IMR-90 (cell line): ENCODE results near the gene UNK. TPM values are rescaled to one million over a fixed set of nuclear protein-coding genes. Genes with fewer than 3 reads are reported as not detected.

Source experiments
- ATAC-seq: fragments of 200-7000 bp; cut with Tn5 transposase; 2 replicates; pipeline ENCODE4 v1.9.1; 2020; ENCODE audit warnings: low read depth, mild to moderate bottlenecking, moderate library complexity
- BruUV-seq: library from RNA; stranded (reverse); fragments of 400-500 nt; replicated peaks from 2 replicates; lab custom pipeline; 2021; lab: Mats Ljungman, UMichigan
- CTCF ChIA-PET: fragments of 300-600 bp; formaldehyde crosslinking; extraction: SDS; loops from one replicate; lab custom pipeline; 2021; ENCODE audit warnings: antibody characterized with exemption; lab: Yijun Ruan, JAX
- POLR2A ChIA-PET: fragments of 300-600 bp; sonication (Branson Sonifier 250); formaldehyde crosslinking; loops from one replicate; lab custom pipeline; 2022; ENCODE audit warnings: antibody characterized with exemption; ENCODE audit not compliant: unreplicated experiment; lab: Charles Lee
- DNase-seq: peaks from one replicate; pipeline ENCODE4 v3.0.0; 2013
- H2AFZ ChIP-seq: replicated peaks from 2 replicates; pipeline ENCODE3; 2013; ENCODE audit warnings: low read length, mild to moderate bottlenecking; ENCODE audit not compliant: poor library complexity
- H2AK5ac ChIP-seq: 2 replicates; pipeline ENCODE4 v1.6.1; 2013; ENCODE audit warnings: low read depth, low read length, inconsistent platforms
- H2AK9ac ChIP-seq: replicated peaks from 2 replicates; pipeline ENCODE3; 2013; ENCODE audit warnings: mild to moderate bottlenecking, low read depth, low read length, moderate library complexity; ENCODE audit not compliant: poor library complexity
- H2BK120ac ChIP-seq: 2 replicates; pipeline ENCODE4 v1.6.1; 2013; ENCODE audit warnings: low read depth, low read length, inconsistent platforms
- H2BK15ac ChIP-seq: 3 replicates; pipeline ENCODE4 v1.6.1; 2013; ENCODE audit warnings: low read depth, low read length, inconsistent platforms
- H2BK20ac ChIP-seq: 2 replicates; pipeline ENCODE4 v1.6.1; 2013; ENCODE audit warnings: low read depth, mild to moderate bottlenecking, inconsistent platforms, low read length, moderate library complexity
- H2BK5ac ChIP-seq: 2 replicates; pipeline ENCODE4 v1.6.1; 2013; ENCODE audit warnings: mild to moderate bottlenecking, low read depth, low read length, inconsistent platforms; ENCODE audit not compliant: poor library complexity, severe bottlenecking
- H3K14ac ChIP-seq: replicated peaks from 2 replicates; pipeline ENCODE4 v1.6.1; 2013; ENCODE audit warnings: low read depth, low read length, inconsistent platforms
- H3K18ac ChIP-seq: 2 replicates; pipeline ENCODE4 v1.6.1; 2013; ENCODE audit warnings: low read depth, low read length, control low read depth
- H3K23ac ChIP-seq: 2 replicates; pipeline ENCODE4 v1.6.1; 2013; ENCODE audit warnings: low read depth, low read length, inconsistent platforms
- H3K27ac ChIP-seq: 2 replicates; pipeline ENCODE4 v1.5.1; 2013; ENCODE audit warnings: mild to moderate bottlenecking, control low read depth, low read length; ENCODE audit not compliant: insufficient read depth
- H3K27me3 ChIP-seq: 2 replicates; pipeline ENCODE4 v1.6.1; 2013; ENCODE audit warnings: low read length; ENCODE audit not compliant: control insufficient read depth, insufficient read depth
- H3K36me3 ChIP-seq: 2 replicates; pipeline ENCODE4 v1.6.1; 2013; ENCODE audit warnings: low read length, mixed read lengths; ENCODE audit not compliant: control insufficient read depth, insufficient read depth
- H3K4ac ChIP-seq: 2 replicates; pipeline ENCODE4 v1.6.1; 2013; ENCODE audit warnings: low read depth, low read length, inconsistent platforms
- H3K4me1 ChIP-seq: 2 replicates; pipeline ENCODE4 v1.6.1; 2013; ENCODE audit warnings: low read length, mixed read lengths; ENCODE audit not compliant: control insufficient read depth, insufficient read depth
- H3K4me2 ChIP-seq: 2 replicates; pipeline ENCODE4 v1.6.1; 2013; ENCODE audit warnings: low read depth, mild to moderate bottlenecking, control low read depth, low read length, moderate library complexity
- H3K4me3 ChIP-seq: 2 replicates; pipeline ENCODE4 v1.5.1; 2013; ENCODE audit warnings: low read depth, mild to moderate bottlenecking, control low read depth, low read length, moderate library complexity; ENCODE audit not compliant: insufficient read depth
- H3K56ac ChIP-seq: 2 replicates; pipeline ENCODE4 v1.6.1; 2013; ENCODE audit warnings: low read length, inconsistent platforms; ENCODE audit not compliant: insufficient read depth; ENCODE audit errors: extremely low read depth
- H3K79me1 ChIP-seq, 2 experiments: 2 replicates each; pipeline ENCODE4 v1.6.1; 2013; ENCODE audit warnings: low read length in 2 of 2, inconsistent platforms in 1 of 2, low read depth in 1 of 2
- H3K9ac ChIP-seq: 2 replicates; pipeline ENCODE4 v1.6.1; 2013; ENCODE audit warnings: low read depth, low read length, control low read depth
- H3K9me1 ChIP-seq: 2 replicates; pipeline ENCODE4 v1.6.1; 2013; ENCODE audit warnings: low read length, inconsistent platforms; ENCODE audit not compliant: insufficient read depth
- H3K9me3 ChIP-seq: 2 replicates; pipeline ENCODE4 v1.6.1; 2013; ENCODE audit warnings: low read length; ENCODE audit not compliant: control insufficient read depth, insufficient read depth
- H4K20me1 ChIP-seq: 2 replicates; pipeline ENCODE4 v1.6.1; 2013; ENCODE audit warnings: low read length, inconsistent platforms; ENCODE audit not compliant: insufficient read depth
- H4K5ac ChIP-seq: 2 replicates; pipeline ENCODE4 v1.6.1; 2013; ENCODE audit warnings: mild to moderate bottlenecking, low read depth, low read length, control low read depth
- H4K8ac ChIP-seq, 2 experiments: 2 replicates each; pipeline ENCODE4 v1.6.1; 2013; ENCODE audit warnings: low read depth in 2 of 2, low read length in 2 of 2, control low read depth in 1 of 2, inconsistent platforms in 1 of 2
- H4K91ac ChIP-seq: 2 replicates; pipeline ENCODE4 v1.6.1; 2013; ENCODE audit warnings: low read depth, low read length, inconsistent platforms; ENCODE audit not compliant: insufficient read depth
- FOS ChIP-seq: fragments of 150-350 bp; IDR thresholded peaks from 2 replicates; pipeline ENCODE4 v1.6.1; 2016; ENCODE audit warnings: low read depth, low read length
- RCOR1 ChIP-seq: IDR thresholded peaks from 2 replicates; pipeline ENCODE4 v1.6.1; 2012; ENCODE audit warnings: mild to moderate bottlenecking, low read length, improper control_type of control experiment; ENCODE audit not compliant: insufficient replicate concordance
- WGBS, 2 experiments: methylation state at CpG; one replicate each; pipeline versions ENCODE4 v1.1.5 to v1.1.7; 2013; ENCODE audit warnings: missing lambda C conversion rate in 2 of 2; ENCODE audit not compliant: insufficient read length in 1 of 2; ENCODE audit errors: extremely low coverage in 2 of 2; 5-methylcytosine and 5-hydroxymethylcytosine counted together
- dilution Hi-C: fragments of 300-500 bp; cut with HindIII; formaldehyde crosslinking; loops from one replicate; pipeline ENCODE4 v1.14.3; 2018; ENCODE audit warnings: low sequenced_read_pairs; ENCODE audit not compliant: unreplicated experiment
- in situ Hi-C: fragments of 300-500 bp; cut with MboI; formaldehyde crosslinking; loops from 3 replicates; pipeline ENCODE4 v1.14.3; 2019; ENCODE audit warnings: low sequenced_read_pairs, inconsistent platforms, mixed read lengths
- intact Hi-C: fragments of 100-400 bp; cut with micrococcal nuclease; formaldehyde crosslinking; loops from 2 replicates; pipeline ENCODE4 v1.10.0; 2022
- polyA plus RNA-seq, 3 experiments: library from polyadenylated mRNA; depleted of rRNA; stranded (reverse); fragments of >200 nt; gene quantifications; 2 replicates each; pipeline ENCODE4 v1.2.3, GENCODE V29; 2012; ENCODE audit warnings: low replicate concordance in 1 of 3
- total RNA-seq: library from RNA; depleted of rRNA; stranded (reverse); fragments of >200 nt; gene quantifications from 2 replicates; pipeline ENCODE4 v1.2.3, GENCODE V29; 2012
- TF ChIP-seq, protein P1 (sequence below): conservative IDR thresholded peaks from 2 replicates; pipeline ENCODE4 v1.5.1; 2012; ENCODE audit warnings: mild to moderate bottlenecking, low read depth, low read length, improper control_type of control experiment

The UNK gene
- total and polyA plus RNA-seq, 2 of the 4 experiments (the other 2 are of a cell fraction) = 15.4 to 17.3 TPM

DNA sequence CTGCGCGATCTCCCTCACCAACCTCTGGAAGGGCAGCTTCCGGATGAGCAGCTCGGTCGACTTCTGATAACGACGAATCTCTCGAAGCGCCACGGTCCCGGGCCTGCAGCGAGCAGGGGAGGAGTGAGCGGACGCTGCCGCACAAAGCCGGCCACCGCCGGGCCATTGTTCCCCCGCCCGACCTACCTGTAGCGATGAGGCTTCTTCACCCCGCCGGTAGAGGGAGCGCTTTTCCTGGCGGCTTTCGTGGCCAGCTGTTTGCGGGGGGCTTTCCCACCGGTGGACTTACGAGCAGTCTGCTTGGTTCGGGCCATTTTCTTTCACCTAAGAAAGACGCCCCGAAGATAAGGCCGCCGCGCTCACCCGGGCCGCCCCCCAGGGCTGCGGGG, 5.8 kb upstream of the UNK start:
- ATAC-seq = no peak; the same call in 1 of the 2 replicates
- peaks cover 55% of the 10 kb centered on the region for H4K20me1 ChIP-seq
- ChIA-PET CTCF (interaction anchor here (1.8 kb wide), 1 partner anchor 13 kb away, joined by 5 read pairs; the partner anchor contains the start of gene GALK1), POLR2A (no interaction called here)
- no peaks in the 10 kb centered on the region for H3K9me3 ChIP-seq
- no peak overlapping the region for H4K5ac ChIP-seq
- H3K27me3 ChIP-seq = no peaks in the 10 kb centered on the region
- 1% methylated on average over 26 of the region's 38 CpGs; no CpG with 5 or more reads in 1 of the 2 experiments for WGBS, 2 experiments
- H3K14ac ChIP-seq = peak overlapping the region; percentile 61; the same call in 1 of the 2 replicates
- no peak overlapping the region for H2BK20ac ChIP-seq
- peak overlapping the region; percentile 3; the same call in 1 of the 2 replicates for H3K4ac ChIP-seq
- H2BK15ac ChIP-seq = no peak overlapping the region
- H3K9me1 ChIP-seq = peaks cover 17% of the 10 kb centered on the region
- H3K18ac ChIP-seq = no peak overlapping the region; the same call in 1 of the 2 replicates
- H3K4me1 ChIP-seq = peaks cover 3% of the 10 kb centered on the region
- H3K9ac ChIP-seq = peak overlapping the region; percentile 80
- peak overlapping the region; percentile 62 for H3K4me3 ChIP-seq
- no peak for TF ChIP-seq FOS
- TF ChIP-seq, protein P1, sequence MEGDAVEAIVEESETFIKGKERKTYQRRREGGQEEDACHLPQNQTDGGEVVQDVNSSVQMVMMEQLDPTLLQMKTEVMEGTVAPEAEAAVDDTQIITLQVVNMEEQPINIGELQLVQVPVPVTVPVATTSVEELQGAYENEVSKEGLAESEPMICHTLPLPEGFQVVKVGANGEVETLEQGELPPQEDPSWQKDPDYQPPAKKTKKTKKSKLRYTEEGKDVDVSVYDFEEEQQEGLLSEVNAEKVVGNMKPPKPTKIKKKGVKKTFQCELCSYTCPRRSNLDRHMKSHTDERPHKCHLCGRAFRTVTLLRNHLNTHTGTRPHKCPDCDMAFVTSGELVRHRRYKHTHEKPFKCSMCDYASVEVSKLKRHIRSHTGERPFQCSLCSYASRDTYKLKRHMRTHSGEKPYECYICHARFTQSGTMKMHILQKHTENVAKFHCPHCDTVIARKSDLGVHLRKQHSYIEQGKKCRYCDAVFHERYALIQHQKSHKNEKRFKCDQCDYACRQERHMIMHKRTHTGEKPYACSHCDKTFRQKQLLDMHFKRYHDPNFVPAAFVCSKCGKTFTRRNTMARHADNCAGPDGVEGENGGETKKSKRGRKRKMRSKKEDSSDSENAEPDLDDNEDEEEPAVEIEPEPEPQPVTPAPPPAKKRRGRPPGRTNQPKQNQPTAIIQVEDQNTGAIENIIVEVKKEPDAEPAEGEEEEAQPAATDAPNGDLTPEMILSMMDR = peak; percentile 40
- TF ChIP-seq RCOR1 = no peak
- H4K91ac ChIP-seq = 0 out of 2 replicates have a peak overlapping the region, but pooled peaks have one; percentile 5
- peak overlapping the region; percentile 86 for H3K4me2 ChIP-seq
- in situ Hi-C loops = no loop called here
- peak overlapping the region; percentile 31; the same call in 1 of the 2 replicates for H3K23ac ChIP-seq
- peak overlapping the region; percentile 86 for H3K27ac ChIP-seq
- H3K56ac ChIP-seq = no peak overlapping the region; the same call in none of the 2 replicates
- no peak overlapping the region for H4K8ac ChIP-seq
- BruUV-seq = no TSS peak
- no peak overlapping the region for H2BK120ac ChIP-seq
- DNase-seq = peak; percentile 35
- H3K36me3 ChIP-seq = peaks cover 23% of the 10 kb centered on the region
- dilution Hi-C loops = no loop called here
- peak overlapping the region; percentile 70 for H2AK9ac ChIP-seq
- intact Hi-C loops = no loop called here
- peaks cover 11 to 37% of the 10 kb centered on the region in 2 experiments for H3K79me1 ChIP-seq
- peak overlapping the region; percentile 82 for H2AFZ ChIP-seq
- peak overlapping the region; percentile 21 for H2BK5ac ChIP-seq
- 0 out of 2 replicates have a peak overlapping the region, but pooled peaks have one; percentile 43 for H2AK5ac ChIP-seq
